ENCODE data around the gene AKT3. TPM values are rescaled to one million over a fixed set of nuclear protein-coding genes. Genes with fewer than 3 reads are reported as not detected.

The AKT3 gene
- total and polyA plus RNA-seq, 2 of the 8 experiments (the other 6 are each of a cell fraction or from before 2014, with no cell fraction given) = 6.0 to 36.4 TPM

DNA sequence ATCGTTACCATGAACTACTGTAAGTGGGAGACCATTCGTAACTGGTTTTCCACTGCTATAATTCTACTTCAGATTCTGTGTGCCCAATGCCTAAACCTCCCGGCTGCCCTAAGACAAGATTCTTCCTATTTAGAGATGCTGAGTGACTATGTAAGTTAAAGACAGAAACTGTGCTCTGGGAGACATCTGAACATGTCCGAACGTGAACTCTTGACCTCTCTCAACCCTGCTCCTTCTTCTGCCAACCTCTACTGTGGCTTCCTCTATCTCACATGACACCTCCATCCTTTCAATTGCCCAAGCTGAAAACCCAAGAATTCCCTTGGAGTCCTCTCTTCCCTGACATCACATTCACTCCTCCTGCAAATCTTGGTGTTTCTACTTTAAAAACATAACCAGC, 182.9 kb downstream of the AKT3 start:
- Histone ChIP-seq H4K91ac (replicated peaks; ENCODE audit: insufficient read length, low read length) (no peak overlapping the region), H3K79me2 (ENCODE audit: control insufficient read depth in 1 of 2, insufficient read depth in 2 of 2, low read length in 2 of 2) (no peaks in the 10 kb centered on the region), H2BK20ac (ENCODE audit: low read length) (no peak overlapping the region), H3K27ac (ENCODE audit: low read depth, low read length) (no peak overlapping the region), H3K4ac (replicated peaks; ENCODE audit: insufficient read length, low read depth, low read length) (no peak overlapping the region), H3K4me1 (replicated peaks in 1 of 4; ENCODE audit: control insufficient read depth in 3 of 4, insufficient read depth in 4 of 4, low read length in 3 of 4) (peaks cover 0 to 3% (median 0%) of the 10 kb centered on the region in 4 experiments; a peak in 1 of 7 replicates), H3K23ac (ENCODE audit: insufficient read length) (no peak overlapping the region), H3K56ac (replicated peaks; ENCODE audit: insufficient read length, low read depth, low read length) (no peak overlapping the region), H3K9ac (replicated peaks in 1 of 4; ENCODE audit: extremely low read depth in 1 of 4, low read depth in 3 of 4, low read length in 3 of 4) (no peak overlapping the region), H2BK120ac (replicated peaks; ENCODE audit: low read depth, low read length) (no peak overlapping the region), H4K5ac (ENCODE audit: insufficient read length, low read depth, low read length) (no peak overlapping the region), H3K36me3 (ENCODE audit: control insufficient read depth in 2 of 4, insufficient read depth in 4 of 4, low read length in 3 of 4) (no peaks in the 10 kb centered on the region; a peak in 2 of 8 replicates), H2AFZ (ENCODE audit: low read length) (no peak overlapping the region), H4K8ac (ENCODE audit: extremely low read depth, insufficient read depth, low read length) (no peak overlapping the region), H3K14ac (ENCODE audit: insufficient read length) (no peak overlapping the region), H3K79me1 (ENCODE audit: low read depth, low read length) (no peaks in the 10 kb centered on the region), H3K27me3 (replicated peaks in 1 of 4; ENCODE audit: control insufficient read depth in 3 of 4, extremely low read depth in 1 of 4, insufficient read depth in 3 of 4, low read length in 3 of 4) (no peaks in the 10 kb centered on the region), H2BK15ac (ENCODE audit: low read length) (no peak overlapping the region), H2BK12ac (ENCODE audit: low read depth, low read length) (no peak overlapping the region), H2BK5ac (ENCODE audit: low read depth, low read length) (no peak overlapping the region), H4K20me1 (replicated peaks in 1 of 2; ENCODE audit: control insufficient read depth in 1 of 2, insufficient read depth in 2 of 2, low read length in 2 of 2) (no peaks in the 10 kb centered on the region), H3K9me3 (ENCODE audit: insufficient read depth in 2 of 2, low read depth in 1 of 2, low read length in 1 of 2) (no peaks in the 10 kb centered on the region), H3K18ac (ENCODE audit: extremely low read depth, low read length) (no peak overlapping the region), H3K4me2 (ENCODE audit: insufficient read depth in 1 of 2, low read depth in 2 of 2, low read length in 2 of 2) (no peak overlapping the region), H3K4me3 (ENCODE audit: extremely low read depth in 1 of 4, insufficient read depth in 2 of 4, low read depth in 3 of 4, low read length in 4 of 4) (no peak overlapping the region), H2AK5ac (ENCODE audit: low read depth, low read length) (no peak overlapping the region), H3K23me2 (ENCODE audit: low read depth, low read length) (no peaks in the 10 kb centered on the region; the same call in 1 of the 2 replicates)
- CTCF ChIA-PET (ENCODE audit: partially characterized antibody) = interaction anchor here (1.1 kb wide), 1 partner anchor 28 kb away, joined by 3 read pairs; no protein-coding TSS in a partner anchor
- DNase-seq (ENCODE audit: low read depth in 1 of 2, low spot score in 2 of 2) (no peak), FAIRE-seq (no peak)
- no peak for TF ChIP-seq RNF2 (IDR thresholded peaks at IDR 0.05; ENCODE audit: borderline replicate concordance, low read depth, low read length, missing control alignments, poor library complexity, severe bottlenecking)
- no peak for TF ChIP-seq EGR1 (IDR thresholded peaks at IDR 0.05; ENCODE audit: borderline replicate concordance, low read depth, low read length)
- no peak for TF ChIP-seq HDAC2 (IDR thresholded peaks at IDR 0.05; ENCODE audit: borderline replicate concordance in 1 of 2, low read depth in 2 of 2, low read length in 2 of 2)
- TF ChIP-seq SP4 (IDR thresholded peaks at IDR 0.05; ENCODE audit: low read length) = no peak
- no peak for TF ChIP-seq TEAD4 (IDR thresholded peaks at IDR 0.05; ENCODE audit: low read depth, low read length)
- no peak for TF ChIP-seq JUND (IDR thresholded peaks at IDR 0.05; ENCODE audit: low read length)
- no peak for TF ChIP-seq SAP30 (IDR thresholded peaks at IDR 0.05; ENCODE audit: insufficient read depth, insufficient replicate concordance, low read length)
- WGBS, 2 experiments (ENCODE audit: extremely low coverage in 1 of 2, insufficient coverage in 1 of 2, insufficient read length in 1 of 2, insufficient replicate concordance in 2 of 2, low coverage in 1 of 2, low lambda C conversion rate in 2 of 2, missing lambda C conversion rate in 1 of 2) = 96% methylated on average over 5 of the region's 5 CpGs; no CpG with 5 or more reads in 1 of the 2 experiments
- POLR2A ChIA-PET (ENCODE audit: partially characterized antibody) = no interaction called here

Measured in H1 (cell line).